GM18526 (cell line): ENCODE measurements around the gene AKIRIN2.

ENCODE experiments used
- POLR2A ChIP-seq: IDR thresholded peaks from 3 replicates; pipeline ENCODE4 v1.6.1; 2011; ENCODE audit not compliant: insufficient read length; ENCODE audit errors: extremely low read depth

AKIRIN2 gene

GRCh38 chr6:87700397-87701343 lies 1.4 kb downstream of the AKIRIN2 start:
- TF ChIP-seq POLR2A, result no peak

GRCh38 chr6:87699576-87699975 lies 2.5 kb downstream of the AKIRIN2 start:
- no peak for TF ChIP-seq POLR2A

- no peak for TF ChIP-seq POLR2A
Measured at GRCh38 chr6:87698547-87699006, 3.5 kb downstream of the AKIRIN2 start.

- no peak for TF ChIP-seq POLR2A
Measured at GRCh38 chr6:87697581-87698546, 4.2 kb downstream of the AKIRIN2 start.

GRCh38 chr6:87692086-87692485 lies 9.9 kb downstream of the AKIRIN2 start:
- TF ChIP-seq POLR2A, result no peak

GRCh38 chr6:87690441-87690840 lies 11.6 kb downstream of the AKIRIN2 start:
- no peak for TF ChIP-seq POLR2A

- no peak for TF ChIP-seq POLR2A
Measured at GRCh38 chr6:87687296-87687695, 14.7 kb downstream of the AKIRIN2 start.

- TF ChIP-seq POLR2A, result no peak
Measured at GRCh38 chr6:87684895-87685654, 17.0 kb downstream of the AKIRIN2 start.

GRCh38 chr6:87683890-87684289 lies 18.1 kb downstream of the AKIRIN2 start:
- TF ChIP-seq POLR2A, result no peak

GRCh38 chr6:87682310-87682709 lies 19.7 kb downstream of the AKIRIN2 start:
- TF ChIP-seq POLR2A, result no peak

- no peak for TF ChIP-seq POLR2A
Measured at GRCh38 chr6:87675004-87675681, 26.9 kb downstream of the AKIRIN2 start.

- no peak for TF ChIP-seq POLR2A
Measured at GRCh38 chr6:87674290-87674689, 27.7 kb downstream of the AKIRIN2 start.

- no peak for TF ChIP-seq POLR2A
Measured at GRCh38 chr6:87673237-87673636, 28.8 kb downstream of the AKIRIN2 start.

GRCh38 chr6:87672641-87673040 lies 29.4 kb downstream of the AKIRIN2 start:
- TF ChIP-seq POLR2A, result no peak
